Measurements from ENCODE around the gene TNRC6B. TPM values are rescaled to one million over a fixed set of nuclear protein-coding genes. Genes with fewer than 3 reads are reported as not detected.
A peak's percentile ranks its signal among the peaks of the same experiment; 100 is the strongest.
"Not testable (repeated sequence)": the region's sequence is repeated elsewhere in the genome, so short reads cannot be mapped to it uniquely, and the experiment has no call there.

The TNRC6B gene
- total RNA-seq, 2 donors from 2014 or later: 25.0 to 27.1 TPM

DNA sequence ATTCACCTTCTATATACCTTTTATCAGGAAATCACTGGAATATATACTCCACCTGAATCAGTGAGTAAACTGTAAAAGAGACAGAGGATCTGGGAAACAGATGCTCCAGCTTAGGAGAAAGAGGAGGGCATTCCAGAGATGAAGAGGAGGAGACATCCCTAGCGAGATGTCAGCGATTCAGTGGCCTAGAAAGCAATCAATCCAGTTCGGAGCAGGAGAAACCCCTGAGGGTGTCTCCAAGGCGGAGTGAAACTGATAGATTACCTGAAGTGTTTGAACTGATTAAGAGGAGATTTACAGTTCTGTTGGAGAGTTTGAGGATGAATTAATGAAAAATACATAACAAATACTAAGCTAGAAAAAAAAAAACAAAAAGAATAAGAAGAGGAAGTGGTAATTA is 24.5 kb upstream of the TNRC6B start:
- H3K4me3 ChIP-seq: no peak overlapping the region
- TF ChIP-seq, protein P1, sequence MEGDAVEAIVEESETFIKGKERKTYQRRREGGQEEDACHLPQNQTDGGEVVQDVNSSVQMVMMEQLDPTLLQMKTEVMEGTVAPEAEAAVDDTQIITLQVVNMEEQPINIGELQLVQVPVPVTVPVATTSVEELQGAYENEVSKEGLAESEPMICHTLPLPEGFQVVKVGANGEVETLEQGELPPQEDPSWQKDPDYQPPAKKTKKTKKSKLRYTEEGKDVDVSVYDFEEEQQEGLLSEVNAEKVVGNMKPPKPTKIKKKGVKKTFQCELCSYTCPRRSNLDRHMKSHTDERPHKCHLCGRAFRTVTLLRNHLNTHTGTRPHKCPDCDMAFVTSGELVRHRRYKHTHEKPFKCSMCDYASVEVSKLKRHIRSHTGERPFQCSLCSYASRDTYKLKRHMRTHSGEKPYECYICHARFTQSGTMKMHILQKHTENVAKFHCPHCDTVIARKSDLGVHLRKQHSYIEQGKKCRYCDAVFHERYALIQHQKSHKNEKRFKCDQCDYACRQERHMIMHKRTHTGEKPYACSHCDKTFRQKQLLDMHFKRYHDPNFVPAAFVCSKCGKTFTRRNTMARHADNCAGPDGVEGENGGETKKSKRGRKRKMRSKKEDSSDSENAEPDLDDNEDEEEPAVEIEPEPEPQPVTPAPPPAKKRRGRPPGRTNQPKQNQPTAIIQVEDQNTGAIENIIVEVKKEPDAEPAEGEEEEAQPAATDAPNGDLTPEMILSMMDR (IDR thresholded peaks at IDR 0.05): no peak
- H3K9me3 ChIP-seq: no peaks in the 10 kb centered on the region
- no peak for DNase-seq (ENCODE audit: low spot score)
- no peak overlapping the region for H3K27ac ChIP-seq
- H3K4me1 ChIP-seq: peaks cover 0 to 6% of the 10 kb centered on the region in 2 donors
- H3K27me3 ChIP-seq: no peaks in the 10 kb centered on the region
- no peaks in the 10 kb centered on the region for H3K36me3 ChIP-seq

DNA sequence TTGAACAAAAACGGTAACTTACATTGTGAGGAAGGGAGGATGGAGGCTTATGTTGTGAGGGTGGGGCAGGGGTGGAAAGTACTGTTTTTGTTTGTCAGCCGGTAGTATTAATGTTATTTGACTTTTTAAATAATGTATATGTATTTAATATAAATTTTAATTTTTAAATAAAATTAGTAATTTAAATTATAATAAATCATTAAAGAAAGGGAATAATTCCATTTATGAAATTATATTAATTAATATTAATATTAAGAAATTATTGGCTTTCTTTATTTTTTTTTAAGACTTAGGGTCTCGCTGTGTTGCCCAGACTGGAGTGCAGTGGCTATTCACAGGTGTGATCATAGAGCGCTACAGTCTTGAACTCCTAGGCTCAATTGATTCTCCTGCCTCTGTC is 24.0 kb upstream of the TNRC6B start:
- TF ChIP-seq, protein P1 (IDR thresholded peaks at IDR 0.05): no peak
- Histone ChIP-seq H3K9me3 (no peaks in the 10 kb centered on the region), H3K27ac (no peak overlapping the region), H3K4me1 (peaks cover 0 to 6% of the 10 kb centered on the region in 2 donors), H3K27me3 (no peaks in the 10 kb centered on the region), H3K4me3 (no peak overlapping the region), H3K36me3 (no peaks in the 10 kb centered on the region)
- DNase-seq (ENCODE audit: low spot score): no peak

DNA sequence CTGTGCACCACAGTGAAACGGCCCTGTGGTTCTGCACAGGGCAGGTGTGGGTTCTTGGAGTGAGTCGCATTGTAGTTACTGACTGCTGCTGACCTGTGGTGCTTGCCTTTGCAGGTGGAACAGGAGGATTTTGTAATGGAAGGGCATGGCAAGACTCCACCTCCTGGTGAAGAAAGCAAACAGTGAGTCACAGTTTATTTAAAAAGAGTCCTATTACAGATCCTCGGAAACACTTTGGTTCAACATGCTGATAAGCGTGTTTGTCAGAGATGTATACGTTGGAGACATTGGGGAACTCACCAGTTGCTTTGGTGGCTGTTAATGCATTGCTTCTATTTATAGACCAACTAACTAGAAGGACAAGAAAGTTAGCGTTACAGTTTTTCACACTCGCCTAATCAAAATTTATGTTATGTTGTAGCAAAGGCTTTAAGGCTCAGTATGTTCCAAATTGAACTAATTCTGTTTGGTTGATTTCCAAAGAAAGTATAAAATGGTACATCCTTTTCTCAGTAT is 21.7 kb upstream of the TNRC6B start:
- no peaks in the 10 kb centered on the region for H3K27me3 ChIP-seq
- no peaks in the 10 kb centered on the region for H3K9me3 ChIP-seq
- H3K4me1 ChIP-seq: peaks cover 0 to 6% of the 10 kb centered on the region in 2 donors
- no peak for DNase-seq (ENCODE audit: low spot score)
- no peak overlapping the region for H3K4me3 ChIP-seq
- TF ChIP-seq, protein P1 (IDR thresholded peaks at IDR 0.05): peak in 1 of 2 donors; percentile 14
- H3K27ac ChIP-seq: no peak overlapping the region
- no peaks in the 10 kb centered on the region for H3K36me3 ChIP-seq

DNA sequence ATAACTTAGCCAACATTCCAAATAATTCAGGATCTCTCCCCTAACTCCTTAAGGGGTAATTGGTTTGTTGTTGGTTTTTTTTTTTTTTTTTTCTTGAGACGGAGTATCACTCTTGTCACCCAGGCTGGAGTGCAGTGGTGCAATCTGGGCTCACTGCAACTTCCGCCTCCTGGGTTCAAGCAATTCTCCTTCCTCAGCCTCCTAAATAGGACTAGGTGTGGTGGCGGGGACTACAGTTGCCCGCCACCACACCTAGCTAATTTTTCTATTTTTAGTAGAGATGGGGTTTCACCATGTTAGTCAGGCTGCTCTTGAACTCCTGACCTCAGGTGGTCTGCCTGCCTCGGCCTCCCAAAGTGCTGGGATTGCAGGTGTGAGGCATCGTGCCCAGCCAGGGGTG is 21.0 kb upstream of the TNRC6B start:
- not testable (repeated sequence) for H3K36me3 ChIP-seq; DNase-seq (ENCODE audit: low spot score); H3K9me3 ChIP-seq; H3K4me1 ChIP-seq; H3K4me3 ChIP-seq; H3K27ac ChIP-seq; H3K27me3 ChIP-seq

DNA sequence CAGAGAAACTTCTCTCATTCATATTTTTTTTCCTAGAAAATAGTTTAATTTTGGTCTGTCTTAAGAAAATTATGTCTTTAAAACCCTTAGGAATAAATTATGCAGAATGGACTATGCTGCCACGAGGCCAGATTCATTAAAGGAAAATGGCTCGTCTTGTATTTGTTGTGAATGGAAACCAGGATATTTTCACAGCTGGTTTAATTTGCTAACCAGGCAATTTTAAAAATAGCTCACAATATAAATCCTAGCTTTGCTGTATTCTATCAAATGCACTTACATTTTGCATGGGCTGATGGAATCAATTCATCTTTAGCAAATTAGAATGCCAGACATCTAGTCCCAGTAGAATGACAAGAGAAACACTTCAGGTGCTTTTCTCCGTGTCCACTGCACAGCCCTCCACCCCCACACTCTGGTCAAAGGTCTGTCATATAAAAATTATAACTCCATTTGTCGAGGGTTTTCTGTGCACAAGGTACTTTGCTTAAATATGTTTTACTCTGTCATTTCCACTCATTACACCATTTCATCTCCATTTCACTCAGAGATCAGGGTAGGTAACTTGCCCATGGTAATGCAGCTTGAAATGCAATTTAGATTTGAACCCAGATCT is 20.3 kb upstream of the TNRC6B start:
- Histone ChIP-seq H3K9me3 (no peaks in the 10 kb centered on the region), H3K4me3 (no peak overlapping the region), H3K36me3 (no peaks in the 10 kb centered on the region), H3K4me1 (peaks cover 0 to 6% of the 10 kb centered on the region in 2 donors), H3K27me3 (no peaks in the 10 kb centered on the region), H3K27ac (no peak overlapping the region)
- TF ChIP-seq, protein P1 (IDR thresholded peaks at IDR 0.05): no peak
- DNase-seq (ENCODE audit: low spot score): no peak

DNA sequence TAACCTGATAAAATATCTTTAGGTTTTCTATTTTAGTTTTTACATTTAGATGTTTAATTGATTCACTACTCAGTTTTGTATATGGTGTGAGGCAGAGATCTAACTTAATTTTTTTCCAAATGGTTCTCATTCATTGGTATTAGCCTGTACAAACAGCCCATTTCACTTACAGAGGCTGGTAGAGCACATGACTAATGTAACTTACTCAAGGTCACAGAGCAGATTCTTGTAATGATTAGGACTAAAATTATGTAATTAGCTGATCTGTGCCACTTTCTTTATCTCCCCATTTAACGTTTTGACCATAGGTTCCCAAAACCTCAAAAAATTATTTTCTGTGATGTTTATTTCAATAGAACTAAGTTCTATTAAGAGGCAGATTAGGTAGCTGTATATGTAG is 16.5 kb upstream of the TNRC6B start:
- Histone ChIP-seq H3K4me3 (no peak overlapping the region), H3K27me3 (no peaks in the 10 kb centered on the region), H3K36me3 (no peaks in the 10 kb centered on the region), H3K9me3 (no peaks in the 10 kb centered on the region), H3K4me1 (peaks cover 0 to under 1% of the 10 kb centered on the region in 2 donors), H3K27ac (no peak overlapping the region)
- TF ChIP-seq, protein P1 (IDR thresholded peaks at IDR 0.05): no peak
- no peak for DNase-seq (ENCODE audit: low spot score)

DNA sequence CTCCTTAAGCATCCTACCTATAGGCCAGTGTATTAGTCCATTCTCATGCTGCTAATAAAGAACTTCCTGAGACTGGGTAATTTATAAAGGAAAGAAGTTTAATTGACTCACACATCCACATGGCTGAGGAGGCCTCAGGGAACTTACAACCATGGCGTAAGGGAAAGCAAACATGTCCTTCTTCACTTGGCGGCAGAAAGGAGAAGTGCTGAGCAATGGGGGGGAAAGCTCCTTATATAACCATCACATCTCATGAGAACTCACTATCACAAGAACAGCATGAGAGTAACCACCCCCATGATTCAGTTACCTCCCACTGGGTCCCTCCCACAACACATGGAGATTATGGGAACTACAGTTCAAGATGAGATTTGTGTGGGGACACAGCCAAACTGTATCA is 12.2 kb upstream of the TNRC6B start:
- not testable (repeated sequence) for H3K36me3 ChIP-seq; H3K9me3 ChIP-seq; H3K27ac ChIP-seq; H3K4me1 ChIP-seq; H3K4me3 ChIP-seq; DNase-seq (ENCODE audit: low spot score); H3K27me3 ChIP-seq
